Measurements from ENCODE around the gene PHOSPHO1. TPM values are rescaled to one million over a fixed set of nuclear protein-coding genes. Genes with fewer than 3 reads are reported as not detected.

Gene PHOSPHO1
- total and polyA plus RNA-seq, 2 of the 13 experiments (the other 11 are each of a cell fraction or from before 2014, with no cell fraction given) = not detected

DNA sequence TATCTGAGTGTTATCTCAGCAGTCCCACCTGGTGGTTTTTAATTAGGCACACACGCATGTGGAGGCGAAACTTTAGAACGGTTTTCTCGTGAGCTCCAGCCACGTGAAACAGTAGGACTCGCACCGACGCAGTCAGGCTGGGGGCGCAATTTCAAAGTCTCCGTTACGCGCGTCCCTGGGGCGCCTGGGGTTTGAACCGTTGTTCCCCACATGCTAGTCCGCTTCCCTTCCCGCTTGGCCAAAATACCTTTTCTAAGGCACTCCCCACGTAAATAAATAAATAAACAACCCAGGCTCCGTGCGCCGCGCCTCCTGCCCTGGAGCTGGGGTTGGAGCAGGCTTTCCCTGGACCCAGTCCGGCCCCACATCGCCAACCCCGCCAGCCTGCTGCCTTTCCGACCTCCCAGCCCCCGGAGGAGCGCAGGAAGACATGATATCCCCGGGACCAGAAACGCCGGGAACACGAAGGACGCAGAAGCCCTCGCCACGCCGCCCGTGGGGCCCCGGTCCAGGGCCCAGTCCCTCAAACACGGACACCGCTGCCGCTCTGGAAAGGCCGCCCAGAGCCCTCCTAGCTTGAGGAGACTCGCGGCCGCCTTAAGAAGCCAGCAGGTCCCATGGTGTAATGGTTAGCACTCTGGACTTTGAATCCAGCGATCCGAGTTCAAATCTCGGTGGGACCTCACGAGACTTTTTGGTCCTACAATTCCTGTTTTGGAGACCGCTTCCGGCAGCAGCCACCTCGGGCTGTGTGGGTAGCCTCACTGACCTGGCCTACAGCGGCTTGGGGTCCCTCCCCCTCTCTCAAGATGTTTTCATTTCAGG lies 38.5 kb downstream of the PHOSPHO1 start (continued):
- TF ChIP-seq NFRKB (IDR thresholded peaks at IDR 0.05) (no peak), MYC (CRISPR knock-in tag; IDR thresholded peaks at IDR 0.05; ENCODE audit: borderline replicate concordance) (peak; percentile 95), ZNF839 (CRISPR knock-in tag; IDR thresholded peaks at IDR 0.05; ENCODE audit: borderline replicate concordance) (0 out of 2 replicates have a peak, but pooled peaks have one; percentile 40), GATAD1 (CRISPR knock-in tag; IDR thresholded peaks at IDR 0.05) (no peak; the same call in none of the 2 replicates), PCBP1 (IDR thresholded peaks at IDR 0.05; ENCODE audit: borderline replicate concordance, low read depth, low read length) (no peak), ZNF547 (CRISPR knock-in tag; IDR thresholded peaks at IDR 0.05) (peak; percentile 96), KMT2B (CRISPR knock-in tag; IDR thresholded peaks at IDR 0.05) (peak; percentile 93), TBL1XR1 (IDR thresholded peaks at IDR 0.05; ENCODE audit: borderline replicate concordance, low read length, partially characterized antibody) (peak; percentile 72), ZNF354B (CRISPR knock-in tag; IDR thresholded peaks at IDR 0.05) (no peak; the same call in none of the 2 replicates), PAWR (CRISPR knock-in tag; IDR thresholded peaks at IDR 0.05; ENCODE audit: borderline replicate concordance) (peak; percentile 96; the same call in 1 of the 2 replicates), SMAD1 (CRISPR knock-in tag; IDR thresholded peaks at IDR 0.05; ENCODE audit: borderline replicate concordance, low read depth) (peak; percentile 70; the same call in 1 of the 2 replicates), PCBP2 (optimal IDR thresholded peaks at IDR 0.05; ENCODE audit: low read depth, low read length, poor library complexity, severe bottlenecking) (peak; percentile 65), ZNF792 (CRISPR knock-in tag; IDR thresholded peaks at IDR 0.05) (peak; percentile 59)
- TF ChIP-seq, protein P1, sequence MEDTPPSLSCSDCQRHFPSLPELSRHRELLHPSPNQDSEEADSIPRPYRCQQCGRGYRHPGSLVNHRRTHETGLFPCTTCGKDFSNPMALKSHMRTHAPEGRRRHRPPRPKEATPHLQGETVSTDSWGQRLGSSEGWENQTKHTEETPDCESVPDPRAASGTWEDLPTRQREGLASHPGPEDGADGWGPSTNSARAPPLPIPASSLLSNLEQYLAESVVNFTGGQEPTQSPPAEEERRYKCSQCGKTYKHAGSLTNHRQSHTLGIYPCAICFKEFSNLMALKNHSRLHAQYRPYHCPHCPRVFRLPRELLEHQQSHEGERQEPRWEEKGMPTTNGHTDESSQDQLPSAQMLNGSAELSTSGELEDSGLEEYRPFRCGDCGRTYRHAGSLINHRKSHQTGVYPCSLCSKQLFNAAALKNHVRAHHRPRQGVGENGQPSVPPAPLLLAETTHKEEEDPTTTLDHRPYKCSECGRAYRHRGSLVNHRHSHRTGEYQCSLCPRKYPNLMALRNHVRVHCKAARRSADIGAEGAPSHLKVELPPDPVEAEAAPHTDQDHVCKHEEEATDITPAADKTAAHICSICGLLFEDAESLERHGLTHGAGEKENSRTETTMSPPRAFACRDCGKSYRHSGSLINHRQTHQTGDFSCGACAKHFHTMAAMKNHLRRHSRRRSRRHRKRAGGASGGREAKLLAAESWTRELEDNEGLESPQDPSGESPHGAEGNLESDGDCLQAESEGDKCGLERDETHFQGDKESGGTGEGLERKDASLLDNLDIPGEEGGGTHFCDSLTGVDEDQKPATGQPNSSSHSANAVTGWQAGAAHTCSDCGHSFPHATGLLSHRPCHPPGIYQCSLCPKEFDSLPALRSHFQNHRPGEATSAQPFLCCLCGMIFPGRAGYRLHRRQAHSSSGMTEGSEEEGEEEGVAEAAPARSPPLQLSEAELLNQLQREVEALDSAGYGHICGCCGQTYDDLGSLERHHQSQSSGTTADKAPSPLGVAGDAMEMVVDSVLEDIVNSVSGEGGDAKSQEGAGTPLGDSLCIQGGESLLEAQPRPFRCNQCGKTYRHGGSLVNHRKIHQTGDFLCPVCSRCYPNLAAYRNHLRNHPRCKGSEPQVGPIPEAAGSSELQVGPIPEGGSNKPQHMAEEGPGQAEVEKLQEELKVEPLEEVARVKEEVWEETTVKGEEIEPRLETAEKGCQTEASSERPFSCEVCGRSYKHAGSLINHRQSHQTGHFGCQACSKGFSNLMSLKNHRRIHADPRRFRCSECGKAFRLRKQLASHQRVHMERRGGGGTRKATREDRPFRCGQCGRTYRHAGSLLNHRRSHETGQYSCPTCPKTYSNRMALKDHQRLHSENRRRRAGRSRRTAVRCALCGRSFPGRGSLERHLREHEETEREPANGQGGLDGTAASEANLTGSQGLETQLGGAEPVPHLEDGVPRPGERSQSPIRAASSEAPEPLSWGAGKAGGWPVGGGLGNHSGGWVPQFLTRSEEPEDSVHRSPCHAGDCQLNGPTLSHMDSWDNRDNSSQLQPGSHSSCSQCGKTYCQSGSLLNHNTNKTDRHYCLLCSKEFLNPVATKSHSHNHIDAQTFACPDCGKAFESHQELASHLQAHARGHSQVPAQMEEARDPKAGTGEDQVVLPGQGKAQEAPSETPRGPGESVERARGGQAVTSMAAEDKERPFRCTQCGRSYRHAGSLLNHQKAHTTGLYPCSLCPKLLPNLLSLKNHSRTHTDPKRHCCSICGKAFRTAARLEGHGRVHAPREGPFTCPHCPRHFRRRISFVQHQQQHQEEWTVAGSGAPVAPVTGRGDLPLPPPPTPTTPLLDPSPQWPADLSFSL (CRISPR knock-in tag; IDR thresholded peaks at IDR 0.05) = no peak; the same call in 1 of the 2 replicates
- TF ChIP-seq, protein P2, sequence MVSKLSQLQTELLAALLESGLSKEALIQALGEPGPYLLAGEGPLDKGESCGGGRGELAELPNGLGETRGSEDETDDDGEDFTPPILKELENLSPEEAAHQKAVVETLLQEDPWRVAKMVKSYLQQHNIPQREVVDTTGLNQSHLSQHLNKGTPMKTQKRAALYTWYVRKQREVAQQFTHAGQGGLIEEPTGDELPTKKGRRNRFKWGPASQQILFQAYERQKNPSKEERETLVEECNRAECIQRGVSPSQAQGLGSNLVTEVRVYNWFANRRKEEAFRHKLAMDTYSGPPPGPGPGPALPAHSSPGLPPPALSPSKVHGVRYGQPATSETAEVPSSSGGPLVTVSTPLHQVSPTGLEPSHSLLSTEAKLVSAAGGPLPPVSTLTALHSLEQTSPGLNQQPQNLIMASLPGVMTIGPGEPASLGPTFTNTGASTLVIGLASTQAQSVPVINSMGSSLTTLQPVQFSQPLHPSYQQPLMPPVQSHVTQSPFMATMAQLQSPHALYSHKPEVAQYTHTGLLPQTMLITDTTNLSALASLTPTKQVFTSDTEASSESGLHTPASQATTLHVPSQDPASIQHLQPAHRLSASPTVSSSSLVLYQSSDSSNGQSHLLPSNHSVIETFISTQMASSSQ (IDR thresholded peaks at IDR 0.05; ENCODE audit: low read depth) = no peak
- TF ChIP-seq, protein P2 (CRISPR knock-in tag; IDR thresholded peaks at IDR 0.05; ENCODE audit: borderline replicate concordance) = peak; percentile 27; the same call in 1 of the 2 replicates
- TF ChIP-seq, protein P3, sequence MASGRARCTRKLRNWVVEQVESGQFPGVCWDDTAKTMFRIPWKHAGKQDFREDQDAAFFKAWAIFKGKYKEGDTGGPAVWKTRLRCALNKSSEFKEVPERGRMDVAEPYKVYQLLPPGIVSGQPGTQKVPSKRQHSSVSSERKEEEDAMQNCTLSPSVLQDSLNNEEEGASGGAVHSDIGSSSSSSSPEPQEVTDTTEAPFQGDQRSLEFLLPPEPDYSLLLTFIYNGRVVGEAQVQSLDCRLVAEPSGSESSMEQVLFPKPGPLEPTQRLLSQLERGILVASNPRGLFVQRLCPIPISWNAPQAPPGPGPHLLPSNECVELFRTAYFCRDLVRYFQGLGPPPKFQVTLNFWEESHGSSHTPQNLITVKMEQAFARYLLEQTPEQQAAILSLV (CRISPR knock-in tag; IDR thresholded peaks at IDR 0.05; ENCODE audit: borderline replicate concordance) = peak; percentile 82
